ENCODE measurements around the gene TRPC4.
A peak's percentile ranks its signal among the peaks of the same experiment; 100 is the strongest.

The TRPC4 gene

DNA sequence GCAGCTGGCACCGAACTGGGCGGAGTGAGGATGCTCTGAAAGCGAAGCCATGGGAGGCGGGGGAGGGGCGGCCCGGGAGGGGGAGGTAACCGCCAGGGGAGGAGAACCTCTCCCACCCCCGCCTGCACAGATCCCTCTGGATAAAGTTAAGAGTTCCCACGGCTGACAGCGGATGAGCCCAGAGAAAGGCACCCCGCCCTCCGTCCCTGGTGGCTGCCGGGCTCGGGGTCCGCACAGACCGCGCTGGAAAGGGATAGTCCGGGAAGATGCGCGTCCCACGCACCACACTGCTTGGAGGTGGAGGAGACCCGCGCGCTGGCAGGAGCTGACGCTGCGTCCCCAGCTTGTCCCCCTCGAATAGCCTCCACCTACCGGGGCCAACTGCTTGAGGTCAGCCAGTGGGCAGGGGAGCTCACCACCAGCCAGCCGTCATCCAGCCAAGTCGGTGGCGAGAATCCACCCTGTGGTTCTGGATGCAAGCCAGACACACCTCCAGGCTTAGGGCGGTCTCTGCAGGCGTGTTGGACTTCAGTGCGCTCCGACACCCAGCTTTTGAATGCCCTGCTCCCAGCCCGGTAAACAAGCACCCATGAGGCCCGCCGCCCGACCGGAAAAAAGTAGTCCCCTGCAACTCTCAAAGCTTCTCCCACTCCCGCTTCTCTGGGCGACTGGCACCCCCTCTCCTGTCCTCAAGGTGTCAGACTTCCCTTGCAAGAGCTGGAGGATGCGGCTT lies at the start of gene TRPC4:
Gene TRPC4 (minus strand): TSS at position 17 of the 733 bp plus-strand sequence. CDS start 86,439 bp downstream, outside the sequence.
- peak in 42 of 56 donors; percentile 5 to 79 (median 46) for DNase-seq

DNA sequence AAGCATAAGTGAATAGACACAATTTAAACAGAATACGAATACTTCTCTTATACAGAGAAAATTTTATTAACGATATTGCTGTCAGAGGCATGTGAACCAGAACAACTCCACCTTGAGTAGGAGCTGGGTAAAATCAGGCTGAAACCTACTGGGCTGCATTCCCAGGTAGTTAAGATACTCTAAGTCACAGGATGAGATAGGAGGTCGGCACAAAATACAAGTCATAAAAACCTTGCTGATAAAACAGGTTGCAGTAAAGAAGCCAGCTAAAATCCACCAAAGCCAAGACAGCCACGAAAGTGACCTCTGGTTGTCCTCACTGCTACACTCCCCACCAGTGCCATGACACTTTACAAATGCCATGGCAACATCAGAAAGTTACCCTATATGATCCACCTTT lies 49.2 kb upstream of the TRPC4 start:
- no peak for DNase-seq

- no peak for DNase-seq
Measured at GRCh38 chr13:37918116-37918714, 48.6 kb upstream of the TRPC4 start.

- no peak for DNase-seq
Measured at GRCh38 chr13:37914781-37915391, 45.3 kb upstream of the TRPC4 start.

DNA sequence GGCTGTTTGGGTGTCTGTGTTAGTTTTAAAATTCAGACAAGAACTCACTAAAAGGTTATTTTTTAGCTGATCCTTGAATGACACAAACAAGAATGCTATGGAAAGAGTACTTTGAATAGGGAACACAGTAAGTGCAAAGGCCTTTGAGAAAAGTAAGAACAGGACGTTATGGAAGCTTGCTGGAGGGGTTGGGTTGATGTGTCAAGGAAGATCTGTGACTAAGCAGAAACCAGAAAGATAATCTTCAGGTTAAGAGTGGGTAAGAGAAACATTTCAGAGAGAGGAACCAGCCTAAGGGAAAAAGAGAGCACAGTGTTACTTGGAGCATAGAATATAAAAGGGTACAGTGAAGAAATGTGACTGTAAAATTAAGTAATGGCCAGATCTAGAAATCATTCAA lies 41.2 kb upstream of the TRPC4 start:
- no peak for DNase-seq

DNA sequence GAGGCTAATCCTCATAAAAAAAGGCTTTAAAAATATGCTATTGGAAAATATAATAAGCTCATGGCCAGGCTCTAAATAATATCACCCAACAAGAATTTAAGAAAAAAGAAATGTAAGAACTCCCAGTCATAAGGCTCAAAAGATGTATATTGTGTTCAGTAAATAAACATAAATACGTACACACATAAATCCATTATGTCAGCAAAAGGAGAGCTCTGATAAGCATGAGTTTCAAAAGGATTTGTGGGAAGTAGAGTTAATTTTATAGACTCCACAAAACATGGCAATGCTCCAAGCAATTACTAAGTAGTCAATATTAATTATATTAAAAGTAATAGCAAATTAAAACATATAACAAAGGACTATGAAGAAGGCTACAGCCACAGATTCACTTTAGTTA lies 37.3 kb upstream of the TRPC4 start:
- DNase-seq = no peak

- DNase-seq = no peak
Measured at GRCh38 chr13:37905736-37906135, 36.2 kb upstream of the TRPC4 start.

- DNase-seq = no peak
Measured at GRCh38 chr13:37899753-37900152, 30.2 kb upstream of the TRPC4 start.

GRCh38 chr13:37893321-37893720 lies 23.7 kb upstream of the TRPC4 start:
- DNase-seq = no peak

- no peak for DNase-seq
Measured at GRCh38 chr13:37889820-37890219, 20.2 kb upstream of the TRPC4 start.

DNA sequence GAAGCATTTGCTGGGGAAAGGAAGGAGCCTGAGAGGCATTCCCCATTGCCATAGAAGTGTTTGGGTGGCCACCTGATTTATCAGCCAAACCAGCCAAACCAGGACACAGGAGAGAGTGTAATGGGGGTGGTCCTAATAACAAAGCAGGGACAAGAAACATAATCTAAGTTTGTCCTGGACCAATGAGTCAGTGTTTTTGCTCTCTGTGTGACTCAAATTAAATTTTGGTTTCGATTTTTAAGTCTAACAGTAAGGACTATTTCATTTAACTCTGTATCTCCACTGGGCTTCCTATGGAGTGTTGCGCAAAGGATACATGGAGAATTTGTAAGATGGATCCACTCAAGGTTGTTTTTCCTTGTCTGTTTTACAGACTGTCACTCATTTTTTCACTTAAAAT lies 19.5 kb upstream of the TRPC4 start:
- DNase-seq = no peak

DNA sequence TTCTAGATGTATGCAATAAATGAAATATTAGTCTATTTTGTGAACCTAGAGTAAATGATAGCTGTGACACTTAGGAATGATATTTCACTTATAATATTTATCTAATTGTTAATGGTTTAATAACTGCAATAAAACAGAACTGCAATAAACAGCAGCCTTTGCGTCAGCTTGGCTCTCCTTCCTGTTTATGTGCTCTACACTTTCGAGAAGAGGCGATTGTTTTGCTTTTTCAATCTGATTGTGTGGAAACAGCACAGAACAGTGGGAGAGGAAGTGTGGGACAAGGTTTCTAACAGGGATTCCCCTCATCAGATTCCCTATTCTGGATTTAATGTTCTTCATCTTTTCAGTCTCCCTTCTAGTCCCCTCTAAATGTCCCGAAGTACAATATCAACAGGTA lies 17.3 kb upstream of the TRPC4 start:
- no peak for DNase-seq

GRCh38 chr13:37884674-37885073 lies 15.1 kb upstream of the TRPC4 start:
- no peak for DNase-seq

- no peak for DNase-seq
Measured at GRCh38 chr13:37884026-37884425, 14.5 kb upstream of the TRPC4 start.

- no peak for DNase-seq
Measured at GRCh38 chr13:37878921-37879320, 9.3 kb upstream of the TRPC4 start.

- DNase-seq = no peak
Measured at GRCh38 chr13:37878496-37878895, 8.9 kb upstream of the TRPC4 start.

GRCh38 chr13:37870895-37871550 lies 1.5 kb upstream of the TRPC4 start:
- DNase-seq = peak in 1 of 56 donors; percentile 1

DNA sequence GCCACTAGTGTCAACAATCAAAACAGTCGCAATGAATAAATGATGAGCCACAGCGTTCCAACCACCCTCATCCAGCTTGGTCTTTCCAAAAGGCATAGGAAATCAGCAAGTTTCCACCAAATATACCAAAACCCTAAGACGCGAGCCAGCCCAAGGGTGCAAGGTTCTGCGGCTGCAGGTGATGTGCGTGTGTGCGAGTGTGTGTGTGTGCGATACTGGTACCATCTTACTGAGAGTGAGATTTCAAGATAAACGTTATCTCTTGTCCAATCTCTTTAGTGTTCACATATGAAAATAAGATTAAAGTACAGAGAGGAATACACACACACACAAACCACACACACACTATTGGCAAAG lies 895 bp upstream of the TRPC4 start:
- DNase-seq = no peak

- peak in 6 of 56 donors; percentile 9 to 37 (median 32) for DNase-seq
Measured at GRCh38 chr13:37869506-37869755, 141 bp downstream of the TRPC4 start.

DNA sequence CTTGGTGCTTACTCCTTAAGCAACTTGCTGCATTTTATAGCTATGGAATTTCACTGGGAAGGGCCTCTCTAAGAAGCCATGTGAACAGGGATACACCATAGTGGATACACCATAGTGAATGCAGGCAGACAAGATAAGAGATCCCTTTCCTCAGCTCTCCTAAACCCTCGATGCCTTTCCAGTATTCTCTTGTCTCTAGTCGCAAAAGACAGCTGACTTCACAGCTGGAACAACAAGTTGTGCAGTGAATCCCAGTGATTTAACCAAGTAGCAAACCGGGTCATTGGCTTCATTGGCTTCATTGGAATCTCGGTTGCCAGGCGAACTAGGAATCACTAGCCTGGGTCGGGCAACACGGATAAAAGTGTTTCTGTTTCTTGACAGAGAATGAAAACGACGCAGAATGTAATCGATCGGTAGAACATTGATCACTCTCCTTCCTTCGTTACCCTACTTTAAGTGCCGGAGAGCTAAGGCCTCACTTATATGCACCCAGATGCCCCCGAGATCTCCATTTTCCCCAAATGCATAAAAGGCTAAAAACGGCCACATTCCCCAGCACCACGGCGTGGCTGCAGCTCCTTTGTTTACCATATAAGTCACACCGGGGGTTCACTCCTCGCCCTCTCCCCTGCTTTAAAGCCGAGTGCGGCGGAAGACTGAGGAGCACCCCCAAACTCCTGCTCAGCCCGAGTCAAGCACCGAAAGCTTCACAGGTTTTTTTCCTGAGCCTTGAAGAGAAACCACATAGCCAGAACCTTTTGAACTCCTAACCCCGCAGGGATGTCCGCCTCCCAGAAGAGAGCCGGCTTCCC lies 674 bp downstream of the TRPC4 start:
- peak in 11 of 56 donors; percentile 1 to 32 (median 13) for DNase-seq

GRCh38 chr13:37863708-37864107 lies 5.9 kb downstream of the TRPC4 start:
- DNase-seq = no peak

DNA sequence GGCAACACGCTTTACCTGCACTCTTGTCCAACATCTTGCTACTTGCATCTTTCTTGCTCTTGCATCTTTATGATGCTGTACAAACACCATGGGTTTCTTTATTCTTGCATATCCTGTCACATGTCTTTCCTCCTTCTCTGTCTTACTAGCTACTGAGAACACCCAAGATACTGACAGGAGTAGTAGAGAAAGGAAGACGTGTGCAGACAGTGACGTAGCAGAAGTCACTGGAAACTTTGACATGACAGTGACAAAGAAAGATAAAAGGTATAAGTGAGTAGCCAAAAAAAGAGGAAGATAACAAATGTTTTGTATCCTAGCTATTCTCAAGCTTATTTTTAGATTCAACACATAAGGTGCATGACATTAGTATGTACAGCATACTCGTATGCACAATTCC lies 34.2 kb downstream of the TRPC4 start:
- no peak for DNase-seq

Data from amygdala (tissue), 56 donors.